GM12878 (cell line): Measurements from ENCODE around the gene AP1M2. TPM values are rescaled to one million over a fixed set of nuclear protein-coding genes. Genes with fewer than 3 reads are reported as not detected.
A peak's percentile ranks its signal among the peaks of the same experiment; 100 is the strongest.

Source experiments
- ATF7 ChIP-seq: fragments of 450-650 bp; IDR thresholded peaks from 2 replicates; pipeline ENCODE4 v1.6.1; 2016; ENCODE audit warnings: low read depth, mild to moderate bottlenecking
- EP300 ChIP-seq, 2 experiments: fragments of 150-350 bp in 1 of 2; IDR thresholded peaks; 2 replicates each; pipeline ENCODE4 v1.6.1; 2011 to 2012; ENCODE audit warnings: low read depth in 2 of 2, low read length in 2 of 2, borderline replicate concordance in 1 of 2, improper control_type of control experiment in 1 of 2, inconsistent platforms in 1 of 2; ENCODE audit not compliant: control insufficient read depth in 1 of 2
- GATAD2B ChIP-seq: fragments of 450-650 bp; conservative IDR thresholded peaks from 2 replicates; pipeline ENCODE4 v1.6.1; 2017; ENCODE audit warnings: low read depth, mild to moderate bottlenecking, moderate library complexity
- IRF3 ChIP-seq: fragments of 450-650 bp; IDR thresholded peaks from 2 replicates; pipeline ENCODE4 v1.6.1; 2014; ENCODE audit warnings: mild to moderate bottlenecking
- MTA2 ChIP-seq: fragments of 450-650 bp; IDR thresholded peaks from 2 replicates; pipeline ENCODE4 v1.6.1; 2016; ENCODE audit warnings: low read depth, mild to moderate bottlenecking, moderate library complexity
- PML ChIP-seq: IDR thresholded peaks from 2 replicates; pipeline ENCODE4 v1.6.1; 2012; ENCODE audit warnings: low read length, inconsistent platforms
- PRDM15 ChIP-seq: fragments of 450-650 bp; formaldehyde crosslinking; IDR thresholded peaks from 2 replicates; pipeline ENCODE4 v1.4.0; 2020; ENCODE audit warnings: mild to moderate bottlenecking, moderate library complexity
- RAD21 ChIP-seq: IDR thresholded peaks from 2 replicates; pipeline ENCODE4 v1.6.1; 2011; ENCODE audit warnings: mild to moderate bottlenecking, low read depth, low read length, moderate library complexity; ENCODE audit not compliant: insufficient read depth
- RUNX3 ChIP-seq: IDR thresholded peaks from 2 replicates; pipeline ENCODE4 v1.6.1; 2012; ENCODE audit warnings: low read length, inconsistent platforms
- SIN3A ChIP-seq: IDR thresholded peaks from 2 replicates; pipeline ENCODE4 v1.6.1; 2012; ENCODE audit warnings: low read depth, low read length, improper control_type of control experiment
- SMAD1 ChIP-seq: fragments of 450-650 bp; IDR thresholded peaks from 2 replicates; pipeline ENCODE4 v1.6.1; 2018; ENCODE audit warnings: mild to moderate bottlenecking, low read depth; ENCODE audit not compliant: partially characterized antibody
- SPI1 ChIP-seq: IDR thresholded peaks from 2 replicates; pipeline ENCODE4 v1.6.1; 2011; ENCODE audit warnings: low read depth, mild to moderate bottlenecking, low read length, moderate library complexity, borderline replicate concordance; ENCODE audit not compliant: insufficient read depth
- SREBF1 ChIP-seq: IDR thresholded peaks from 2 replicates; pipeline ENCODE4 v1.6.1; 2012; ENCODE audit warnings: mild to moderate bottlenecking, low read length
- YBX1 ChIP-seq: fragments of 450-650 bp; IDR thresholded peaks from 2 replicates; pipeline ENCODE4 v1.6.1; 2016; ENCODE audit warnings: antibody characterized with exemption
- ZBED1 ChIP-seq: IDR thresholded peaks from 2 replicates; pipeline ENCODE4 v1.6.1; 2016; ENCODE audit warnings: borderline replicate concordance
- ZNF622 ChIP-seq: fragments of 450-650 bp; IDR thresholded peaks from 2 replicates; pipeline ENCODE4 v1.6.1; 2017; ENCODE audit warnings: mild to moderate bottlenecking, inconsistent platforms
- polyA plus RNA-seq, 11 experiments: library from polyadenylated mRNA; depleted of rRNA in 4 of 11; unstranded in 6 of 11; stranded (reverse) in 5 of 11; fragments of >200 nt; fragmentation: Nextera tagmentation in 4 of 11; fragmentation: Illumina TruSeq in 1 of 11; extraction: Ambion mirVana in 4 of 11; extraction: Trizol in 1 of 11; gene quantifications; 1 replicate in 1 of 11; 2 replicates in 10 of 11; pipeline versions ENCODE4 v1.2.1 to v1.2.3, GENCODE V29; 2011 to 2016; ENCODE audit warnings: inconsistent platforms in 2 of 11, missing spikeins in 2 of 11, low read depth in 1 of 11
- total RNA-seq, 4 experiments: library from RNA; depleted of rRNA in 3 of 4; stranded (reverse); fragments of >200 nt in 3 of 4; fragmentation: Illumina TruSeq in 1 of 4; extraction: Trizol in 1 of 4; gene quantifications; 2 replicates each; pipeline versions ENCODE4 v1.2.1 to v1.2.3, GENCODE V29; 2013 to 2021
- TF ChIP-seq, protein P1 (sequence below): IDR thresholded peaks from 2 replicates; pipeline ENCODE4 v1.6.1; 2012; ENCODE audit warnings: improper control_type of control experiment, low read depth, low read length; ENCODE audit not compliant: insufficient replicate concordance
- TF ChIP-seq, protein P2 (sequence below): fragments of 450-650 bp; IDR thresholded peaks from 2 replicates; pipeline ENCODE4 v1.6.1; 2017; ENCODE audit warnings: mild to moderate bottlenecking, low read depth, inconsistent platforms; ENCODE audit not compliant: poor library complexity, severe bottlenecking

Gene AP1M2
- total and polyA plus RNA-seq, 10 of the 15 experiments (the other 5 are each of a cell fraction or from before 2014, with no cell fraction given): 0.72 TPM; not detected in 9

GRCh38 chr19:10603873-10604459 is 16.9 kb upstream of the AP1M2 start (continued):
- TF ChIP-seq, protein P1, sequence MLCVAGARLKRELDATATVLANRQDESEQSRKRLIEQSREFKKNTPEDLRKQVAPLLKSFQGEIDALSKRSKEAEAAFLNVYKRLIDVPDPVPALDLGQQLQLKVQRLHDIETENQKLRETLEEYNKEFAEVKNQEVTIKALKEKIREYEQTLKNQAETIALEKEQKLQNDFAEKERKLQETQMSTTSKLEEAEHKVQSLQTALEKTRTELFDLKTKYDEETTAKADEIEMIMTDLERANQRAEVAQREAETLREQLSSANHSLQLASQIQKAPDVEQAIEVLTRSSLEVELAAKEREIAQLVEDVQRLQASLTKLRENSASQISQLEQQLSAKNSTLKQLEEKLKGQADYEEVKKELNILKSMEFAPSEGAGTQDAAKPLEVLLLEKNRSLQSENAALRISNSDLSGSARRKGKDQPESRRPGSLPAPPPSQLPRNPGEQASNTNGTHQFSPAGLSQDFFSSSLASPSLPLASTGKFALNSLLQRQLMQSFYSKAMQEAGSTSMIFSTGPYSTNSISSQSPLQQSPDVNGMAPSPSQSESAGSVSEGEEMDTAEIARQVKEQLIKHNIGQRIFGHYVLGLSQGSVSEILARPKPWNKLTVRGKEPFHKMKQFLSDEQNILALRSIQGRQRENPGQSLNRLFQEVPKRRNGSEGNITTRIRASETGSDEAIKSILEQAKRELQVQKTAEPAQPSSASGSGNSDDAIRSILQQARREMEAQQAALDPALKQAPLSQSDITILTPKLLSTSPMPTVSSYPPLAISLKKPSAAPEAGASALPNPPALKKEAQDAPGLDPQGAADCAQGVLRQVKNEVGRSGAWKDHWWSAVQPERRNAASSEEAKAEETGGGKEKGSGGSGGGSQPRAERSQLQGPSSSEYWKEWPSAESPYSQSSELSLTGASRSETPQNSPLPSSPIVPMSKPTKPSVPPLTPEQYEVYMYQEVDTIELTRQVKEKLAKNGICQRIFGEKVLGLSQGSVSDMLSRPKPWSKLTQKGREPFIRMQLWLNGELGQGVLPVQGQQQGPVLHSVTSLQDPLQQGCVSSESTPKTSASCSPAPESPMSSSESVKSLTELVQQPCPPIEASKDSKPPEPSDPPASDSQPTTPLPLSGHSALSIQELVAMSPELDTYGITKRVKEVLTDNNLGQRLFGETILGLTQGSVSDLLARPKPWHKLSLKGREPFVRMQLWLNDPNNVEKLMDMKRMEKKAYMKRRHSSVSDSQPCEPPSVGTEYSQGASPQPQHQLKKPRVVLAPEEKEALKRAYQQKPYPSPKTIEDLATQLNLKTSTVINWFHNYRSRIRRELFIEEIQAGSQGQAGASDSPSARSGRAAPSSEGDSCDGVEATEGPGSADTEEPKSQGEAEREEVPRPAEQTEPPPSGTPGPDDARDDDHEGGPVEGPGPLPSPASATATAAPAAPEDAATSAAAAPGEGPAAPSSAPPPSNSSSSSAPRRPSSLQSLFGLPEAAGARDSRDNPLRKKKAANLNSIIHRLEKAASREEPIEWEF: peak; percentile 77
- TF ChIP-seq YBX1 (no peak), MTA2 (peak; percentile 65; the same call in 1 of the 2 replicates), ZNF622 (no peak), RAD21 (no peak), PML (no peak), ATF7 (peak; percentile 64; the same call in 1 of the 2 replicates), IRF3 (no peak), PRDM15 (CRISPR knock-in tag) (no peak), GATAD2B (0 out of 2 replicates have a peak, but pooled peaks have one; percentile 65), RUNX3 (peak; percentile 26), SMAD1 (peak; percentile 15), ZBED1 (no peak), SIN3A (no peak), SPI1 (peak; percentile 83), EP300 (IDR thresholded peaks at IDR 0.05; ENCODE audit: borderline replicate concordance in 1 of 2, control insufficient read depth in 1 of 2, low read depth in 2 of 2, low read length in 2 of 2) (0 out of 4 replicates have a peak, but pooled peaks of 1 of the 2 experiments have one; percentile 14), SREBF1 (no peak)
- TF ChIP-seq, protein P2, sequence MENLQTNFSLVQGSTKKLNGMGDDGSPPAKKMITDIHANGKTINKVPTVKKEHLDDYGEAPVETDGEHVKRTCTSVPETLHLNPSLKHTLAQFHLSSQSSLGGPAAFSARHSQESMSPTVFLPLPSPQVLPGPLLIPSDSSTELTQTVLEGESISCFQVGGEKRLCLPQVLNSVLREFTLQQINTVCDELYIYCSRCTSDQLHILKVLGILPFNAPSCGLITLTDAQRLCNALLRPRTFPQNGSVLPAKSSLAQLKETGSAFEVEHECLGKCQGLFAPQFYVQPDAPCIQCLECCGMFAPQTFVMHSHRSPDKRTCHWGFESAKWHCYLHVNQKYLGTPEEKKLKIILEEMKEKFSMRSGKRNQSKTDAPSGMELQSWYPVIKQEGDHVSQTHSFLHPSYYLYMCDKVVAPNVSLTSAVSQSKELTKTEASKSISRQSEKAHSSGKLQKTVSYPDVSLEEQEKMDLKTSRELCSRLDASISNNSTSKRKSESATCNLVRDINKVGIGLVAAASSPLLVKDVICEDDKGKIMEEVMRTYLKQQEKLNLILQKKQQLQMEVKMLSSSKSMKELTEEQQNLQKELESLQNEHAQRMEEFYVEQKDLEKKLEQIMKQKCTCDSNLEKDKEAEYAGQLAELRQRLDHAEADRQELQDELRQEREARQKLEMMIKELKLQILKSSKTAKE: peak; percentile 51
